ENCODE data around the gene CA12.
"Not testable (repeated sequence)": the region's sequence is repeated elsewhere in the genome, so short reads cannot be mapped to it uniquely, and the experiment has no call there.

The CA12 gene

DNA sequence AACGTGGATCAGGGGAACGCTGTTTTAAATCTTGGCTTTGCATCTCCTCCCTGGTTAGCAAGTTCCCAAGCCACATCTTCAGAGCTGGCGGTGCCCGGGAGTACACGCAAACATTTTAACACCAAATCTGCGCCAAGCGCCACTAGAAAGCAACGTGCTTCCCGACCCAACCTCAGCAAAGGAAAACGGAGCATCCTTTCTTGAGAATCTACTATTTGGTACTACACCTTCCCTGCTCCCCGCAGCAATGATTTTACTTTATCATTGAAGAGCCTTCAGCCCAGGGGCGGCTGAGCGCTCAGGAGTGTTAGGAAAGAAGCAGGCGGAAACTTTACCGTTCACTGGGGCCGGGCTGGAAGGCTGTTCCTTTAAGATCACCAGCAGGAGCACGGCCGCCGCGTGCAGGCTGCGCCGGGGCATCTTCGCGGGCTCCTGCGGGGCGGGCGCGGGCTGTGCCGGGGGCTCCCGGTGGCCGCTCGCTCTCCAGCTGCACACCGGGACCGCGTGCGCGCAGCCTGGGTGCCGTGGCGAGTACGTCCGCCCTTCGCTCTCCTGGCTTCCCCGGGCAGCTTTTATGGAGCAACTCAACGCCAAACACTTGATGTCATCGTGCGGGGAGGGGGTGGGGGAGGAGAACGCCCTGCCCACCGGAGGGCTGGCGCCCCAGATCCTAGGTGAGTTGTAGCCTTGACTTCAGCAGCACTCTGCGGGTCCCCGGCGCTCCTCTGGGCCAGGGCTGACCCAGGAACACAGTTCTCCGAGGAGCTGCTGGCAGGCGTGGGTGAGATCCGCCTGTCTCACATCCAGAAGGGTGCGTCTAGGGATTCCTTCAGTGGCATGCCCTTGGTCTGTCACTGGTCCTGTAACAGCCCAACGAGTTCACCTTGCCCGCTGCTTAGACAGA lies at the start of gene CA12:
TSS of gene CA12 (minus strand) at position 546 of the 904 bp plus-strand sequence. CDS start at position 420, 126 bp downstream.
- DNase-seq: no peak

- DNase-seq: no peak
These were observed 49.3 kb upstream of the CA12 start for GRCh38 chr15:63430766-63431451.

DNA sequence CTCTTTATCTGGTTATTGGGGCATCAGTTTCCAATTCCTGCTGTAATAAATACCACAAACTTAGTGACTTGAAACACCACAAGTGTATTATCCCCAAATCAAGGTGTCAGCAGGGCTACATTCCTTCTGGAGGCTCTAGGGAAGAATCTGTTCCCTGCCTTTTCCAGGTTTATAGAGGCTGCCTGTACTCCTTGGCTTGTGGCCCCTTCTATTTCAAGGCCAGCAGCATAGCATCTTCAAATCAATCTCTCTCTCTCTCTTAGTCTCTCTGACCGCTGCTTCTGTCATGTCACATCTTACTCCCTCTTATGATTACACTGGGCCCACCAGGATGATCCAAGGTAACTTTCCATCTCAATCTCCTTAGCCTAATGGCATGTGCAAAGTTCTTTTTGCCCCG lies 44.9 kb upstream of the CA12 start:
- no peak for DNase-seq

DNA sequence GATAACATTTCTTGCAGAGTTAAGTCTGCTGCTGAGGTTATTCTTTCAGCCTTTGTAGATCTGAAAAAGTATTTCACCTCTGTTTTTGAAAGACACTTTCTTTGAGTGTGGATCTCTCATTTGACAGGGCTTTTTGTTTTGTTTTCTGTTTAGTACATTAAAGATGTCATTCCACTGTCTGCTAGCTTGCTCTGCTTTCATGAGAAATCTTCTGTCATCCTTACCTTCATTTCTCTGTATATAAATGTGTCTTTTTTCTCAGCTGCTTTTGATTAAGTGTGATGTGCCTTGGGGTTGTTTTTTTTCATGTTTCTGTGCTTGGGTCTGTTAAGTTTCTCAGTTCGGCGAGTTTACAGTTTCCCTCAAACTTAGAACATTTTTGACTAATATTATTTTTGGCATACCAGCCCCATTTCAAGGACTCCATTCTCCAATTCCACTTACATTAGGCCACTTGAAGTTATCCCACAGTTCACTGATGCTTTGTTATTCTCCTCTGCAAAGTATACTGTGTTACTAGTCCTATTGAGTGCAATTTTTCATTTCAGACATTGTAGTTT lies 43.9 kb upstream of the CA12 start:
- no peak for DNase-seq

DNA sequence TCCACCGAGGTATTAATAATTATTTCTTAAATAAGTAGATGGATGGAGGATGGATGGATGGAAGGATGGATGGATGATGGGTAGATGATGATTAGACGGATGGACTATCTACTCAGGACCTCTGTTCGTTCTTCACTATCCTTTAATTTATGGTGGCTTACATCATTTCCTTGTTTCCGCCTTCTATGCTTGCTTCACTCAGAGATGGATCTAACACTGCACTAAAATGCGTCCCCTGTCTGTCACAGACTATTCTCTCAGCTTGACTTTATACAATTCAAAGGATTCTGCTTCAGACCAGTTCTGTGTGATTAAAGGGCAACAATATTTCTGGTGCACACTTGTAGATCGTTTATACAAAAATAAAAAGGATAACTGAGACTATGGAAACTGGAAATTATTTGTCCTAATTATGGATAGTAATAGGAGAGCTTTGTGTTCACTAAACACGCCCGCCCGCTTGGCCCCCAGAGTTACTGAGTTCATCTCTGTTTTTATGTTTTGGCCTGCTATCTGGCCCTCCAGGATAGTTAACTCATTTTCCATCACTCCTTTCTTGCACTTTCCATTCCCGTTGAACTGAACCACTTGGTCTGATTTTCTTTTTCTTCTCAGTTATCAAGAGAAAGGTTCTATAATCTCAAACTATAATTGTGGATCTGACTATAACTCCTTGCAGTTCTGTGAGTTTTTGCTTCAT lies 41.4 kb upstream of the CA12 start:
- DNase-seq: no peak

DNA sequence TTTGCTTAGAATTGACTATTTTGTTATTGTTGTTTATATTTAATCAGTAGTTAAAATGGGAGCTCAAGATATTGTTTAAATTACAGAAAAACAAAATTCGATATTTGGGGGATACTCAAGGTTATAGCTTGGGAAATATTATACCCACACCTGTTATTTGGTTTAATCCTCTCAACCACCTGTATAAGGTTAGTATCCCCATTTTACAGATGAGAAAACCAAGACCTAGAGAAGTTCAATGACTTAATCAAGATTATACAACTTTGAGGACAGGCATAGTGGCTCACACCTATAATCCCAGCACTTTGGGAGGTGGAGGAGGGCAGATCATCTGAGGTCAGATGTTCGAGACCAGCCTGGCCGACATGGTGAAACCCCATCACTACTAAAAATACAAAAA lies 39.8 kb upstream of the CA12 start:
- DNase-seq: no peak

DNA sequence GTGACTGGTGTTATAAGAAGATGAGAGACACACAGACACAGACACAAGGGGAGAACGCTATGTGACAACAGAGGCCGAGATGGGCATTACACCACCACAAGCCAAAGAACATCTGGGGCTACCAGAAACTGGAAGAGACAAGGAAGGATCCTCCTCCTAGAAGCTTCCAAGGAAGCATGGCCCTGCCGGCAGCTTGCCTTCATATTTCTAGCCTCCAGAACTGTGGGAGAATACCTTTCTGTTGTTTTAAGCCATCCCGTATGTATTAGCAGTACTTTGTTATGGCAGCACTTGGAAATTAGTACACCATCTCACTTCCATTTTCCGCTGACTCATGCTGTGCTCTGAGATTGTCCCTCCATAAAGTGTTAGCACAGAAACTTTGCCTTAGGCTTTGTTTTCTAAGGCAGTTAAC lies 38.7 kb upstream of the CA12 start:
- DNase-seq: no peak

DNA sequence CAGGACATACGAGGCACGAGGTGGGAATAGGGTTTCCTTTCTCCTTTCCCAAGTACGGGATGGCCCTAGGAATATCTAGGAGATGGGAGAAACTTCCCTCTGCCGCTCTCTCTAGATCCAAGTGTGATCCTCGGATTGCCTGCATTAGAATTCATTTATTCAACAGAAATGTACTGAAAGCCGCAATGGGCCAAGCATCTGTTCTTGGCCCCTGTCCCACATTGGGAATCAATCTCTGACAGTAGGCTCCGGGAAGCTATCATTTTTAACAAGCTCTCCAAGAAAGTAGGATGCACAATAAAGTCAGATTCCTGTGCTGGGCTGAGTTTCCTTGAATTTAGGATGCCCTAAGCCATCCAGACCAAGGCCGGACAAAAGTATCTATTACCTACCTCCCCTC lies 37.2 kb upstream of the CA12 start:
- DNase-seq: no peak

DNA sequence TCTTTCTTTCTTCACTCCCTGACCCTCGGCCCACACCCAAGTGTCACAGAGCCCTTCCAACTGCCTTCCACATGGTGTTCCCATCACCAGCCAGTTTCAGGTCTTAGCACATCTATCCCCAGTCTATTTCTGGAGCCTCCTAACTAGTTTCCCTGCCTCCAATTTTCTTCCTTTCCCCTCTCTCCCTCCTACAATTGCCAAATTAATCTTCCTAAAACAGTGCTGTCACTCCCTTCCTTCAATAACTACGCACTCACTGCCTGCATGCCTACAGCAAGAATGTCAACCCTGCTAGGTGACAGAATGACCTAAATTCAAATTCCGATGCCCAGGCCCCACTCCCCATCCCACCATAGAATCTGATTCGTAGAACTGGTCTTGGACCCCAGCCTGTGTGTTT lies 36.1 kb upstream of the CA12 start:
- DNase-seq: no peak

DNA sequence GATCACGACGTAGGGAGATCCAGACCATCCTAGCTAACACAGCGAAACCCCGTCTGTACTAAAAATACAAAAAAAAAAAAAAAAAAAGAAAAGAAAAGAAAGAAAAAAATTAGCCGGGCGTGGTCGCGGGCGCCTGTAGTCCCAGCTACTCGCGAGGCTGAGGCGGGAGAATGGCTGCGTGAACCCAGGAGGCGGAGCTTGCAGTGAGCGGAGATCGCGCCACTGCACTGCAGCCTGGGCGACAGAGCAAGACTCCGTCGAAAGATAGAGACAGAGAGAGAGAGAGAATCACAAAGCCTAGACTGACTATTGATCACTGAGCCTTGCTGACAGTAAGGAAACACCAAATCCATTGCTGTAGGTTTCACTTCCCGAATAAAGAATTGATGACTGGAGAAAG lies 35.6 kb upstream of the CA12 start:
- DNase-seq: not testable (repeated sequence)

DNA sequence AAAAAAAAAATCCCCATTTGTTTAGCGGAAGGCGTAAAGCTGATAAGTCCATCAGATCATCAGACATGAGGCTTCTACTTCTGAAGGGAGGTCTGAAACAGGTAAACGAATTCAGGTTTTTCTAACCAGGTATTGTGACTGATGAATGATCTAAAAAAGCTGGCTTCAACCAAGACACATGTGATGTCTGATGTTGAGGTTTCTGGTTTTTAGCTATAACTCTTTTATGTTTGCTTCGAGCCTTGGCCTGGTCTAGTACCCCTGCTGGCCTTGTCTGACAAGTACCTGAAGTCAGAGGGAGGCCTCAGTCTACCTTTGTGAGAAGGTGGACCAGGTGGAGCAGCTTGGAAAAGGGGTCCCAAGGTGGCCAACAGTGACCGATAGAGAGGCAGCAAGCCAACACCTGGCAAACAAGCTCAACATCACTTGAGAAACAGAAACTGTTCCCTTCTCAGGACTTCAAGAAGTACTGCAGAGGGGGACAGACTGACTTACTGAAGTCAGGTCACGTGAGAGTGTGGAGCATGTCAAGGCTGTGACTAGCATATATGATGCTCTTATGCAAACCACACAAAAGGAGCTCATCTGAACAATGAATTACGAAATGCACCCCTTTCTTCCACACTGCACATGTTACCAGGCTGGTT lies 33.0 kb upstream of the CA12 start:
- DNase-seq: no peak

GRCh38 chr15:63412551-63412950 lies 30.9 kb upstream of the CA12 start:
- no peak for DNase-seq

DNA sequence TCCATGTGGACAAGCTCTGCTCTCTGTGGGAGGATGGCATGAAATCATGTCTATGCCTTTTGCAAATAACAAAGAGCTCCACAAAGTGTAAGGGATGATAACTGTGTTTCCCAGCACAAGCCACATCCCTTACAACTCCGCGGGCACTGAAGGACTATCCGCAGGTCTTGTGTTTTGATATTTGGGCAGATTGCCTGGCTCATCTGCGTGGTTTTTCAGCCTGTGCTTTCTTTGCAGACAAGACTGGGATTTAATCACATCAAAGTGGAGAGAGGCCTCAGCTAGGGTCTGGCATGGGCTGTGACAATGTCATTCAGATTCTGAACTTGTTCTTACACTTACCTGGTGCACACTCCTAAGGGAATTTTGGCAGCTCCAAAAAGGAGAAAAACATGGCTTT lies 30.2 kb upstream of the CA12 start:
- DNase-seq: no peak

DNA sequence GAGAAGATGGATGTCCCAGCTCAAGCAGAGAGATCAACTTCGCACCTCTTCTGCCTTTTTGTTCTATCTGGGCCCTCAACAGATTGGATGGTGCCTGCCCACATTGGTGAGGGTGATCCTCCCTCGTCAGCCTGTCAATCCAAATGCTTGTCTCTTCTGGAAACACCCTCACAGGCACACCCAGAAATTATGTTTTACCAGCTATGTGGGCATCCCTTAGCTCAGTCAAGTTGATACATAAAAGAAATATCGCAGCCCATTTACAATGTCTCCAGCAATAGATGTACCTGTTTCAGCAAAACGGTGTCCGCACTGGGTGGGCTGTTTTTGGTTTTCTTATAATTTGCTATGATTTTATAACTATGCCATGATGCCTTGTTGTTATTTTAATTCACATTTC lies 27.5 kb upstream of the CA12 start:
- no peak for DNase-seq

DNA sequence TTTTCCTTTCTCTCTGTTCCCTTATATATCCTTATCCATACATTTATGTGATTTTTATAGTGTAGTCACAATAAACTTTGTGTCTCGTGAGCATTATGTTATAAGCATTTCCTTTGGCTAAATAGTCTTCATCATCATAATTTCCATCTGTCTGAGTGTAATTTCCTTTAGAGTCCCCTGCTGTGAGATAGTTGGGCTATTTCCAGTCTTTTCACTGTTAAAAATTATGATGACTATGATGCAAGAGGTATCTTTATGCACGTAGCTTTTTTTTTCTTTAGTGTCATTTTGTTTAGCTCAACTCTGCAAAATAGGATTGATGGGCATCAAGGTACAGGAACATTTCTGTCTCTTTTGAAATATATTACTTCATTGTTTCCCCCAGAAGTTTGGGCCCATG lies 26.9 kb upstream of the CA12 start:
- DNase-seq: no peak

- DNase-seq: no peak
These were observed 26.0 kb upstream of the CA12 start for GRCh38 chr15:63407612-63408011.

DNA sequence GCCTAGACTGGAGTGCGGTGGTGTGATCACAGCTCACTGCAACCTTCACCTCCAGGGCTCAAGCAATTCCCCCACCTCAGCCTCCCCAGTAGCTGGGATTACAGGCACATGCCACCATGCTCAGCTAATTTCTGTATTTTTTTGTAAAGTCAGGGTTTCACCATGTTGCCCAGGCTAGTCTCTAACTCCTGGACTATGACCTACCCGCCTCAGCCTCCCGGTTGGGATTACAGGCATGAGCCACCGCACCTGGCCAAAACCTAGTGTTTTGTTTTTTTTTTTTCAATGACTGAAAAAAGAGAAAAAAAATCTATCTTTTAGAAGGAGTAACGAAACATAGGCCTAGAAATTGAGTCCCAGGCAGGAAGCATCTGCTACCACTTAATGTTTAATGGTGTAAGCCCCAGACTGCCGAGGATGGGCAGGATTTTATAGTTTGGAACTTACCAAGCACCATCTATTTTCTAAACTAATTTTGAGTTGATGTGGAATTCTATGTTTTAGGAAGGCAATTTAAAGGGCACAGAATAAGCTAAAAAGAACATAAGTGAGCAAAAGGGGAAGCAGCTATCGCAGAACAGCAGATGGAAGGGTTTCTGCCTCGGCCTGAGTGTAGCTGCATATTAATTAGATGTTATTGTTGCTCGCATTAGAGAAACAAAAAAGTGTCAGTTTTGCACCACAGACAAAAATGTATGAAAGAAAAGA lies 24.2 kb upstream of the CA12 start:
- DNase-seq: no peak

DNA sequence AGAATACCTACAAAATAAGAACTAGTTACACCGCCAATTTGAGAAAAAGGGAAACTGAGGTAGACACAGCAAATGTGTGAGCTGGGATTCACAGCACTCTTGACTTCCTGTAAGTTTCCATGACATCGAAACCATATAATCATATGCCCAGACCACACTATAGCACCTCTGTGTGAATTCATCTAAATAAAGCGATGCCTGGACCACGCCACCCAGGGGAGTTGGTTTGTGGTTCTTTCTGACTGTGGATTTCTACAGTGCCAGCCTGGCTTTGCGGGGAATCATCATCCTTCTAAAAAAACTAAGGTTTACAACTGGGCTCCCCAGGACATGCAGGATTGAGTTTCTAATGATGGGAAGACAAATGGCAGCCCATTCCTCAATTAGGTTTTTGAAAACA lies 23.5 kb upstream of the CA12 start:
- DNase-seq: no peak

GRCh38 chr15:63403254-63403945 lies 21.8 kb upstream of the CA12 start:
- DNase-seq: no peak

GRCh38 chr15:63402498-63403253 lies 21.0 kb upstream of the CA12 start:
- DNase-seq: peak; percentile 68
